ENCODE results near the gene TMEM205.
A peak's percentile ranks its signal among the peaks of the same experiment; 100 is the strongest.

The TMEM205 gene

GRCh38 chr19:11299946-11300810 lies 45.9 kb downstream of the TMEM205 start:
- DNase-seq (ENCODE audit: low read depth in 2 of 2): no peak

GRCh38 chr19:11296264-11296663 lies 49.8 kb downstream of the TMEM205 start:
- DNase-seq (ENCODE audit: low read depth in 2 of 2): no peak

- no peak for DNase-seq (ENCODE audit: low read depth in 2 of 2)
These were observed 50.3 kb downstream of the TMEM205 start, which contains the start of gene TSPAN16 for GRCh38 chr19:11295665-11296245. Gene TSPAN16, plus strand, starts transcription at chr19:11296160. Its CDS starts 138 bp downstream, at chr19:11296298.

GRCh38 chr19:11295180-11295579 lies 50.9 kb downstream of the TMEM205 start:
- DNase-seq (ENCODE audit: low read depth in 2 of 2): no peak

- peak; percentile 64 to 77 for DNase-seq (ENCODE audit: low read depth in 2 of 2)
These were observed 52.4 kb downstream of the TMEM205 start for GRCh38 chr19:11293433-11294389.

Measured in stimulated activated CD8-positive, alpha-beta memory T cell treated with anti-CD3 and anti-CD28 coated beads, Interleukin-15, amount 100 ng/mL, for 48 hours (primary cell).